ENCODE results near the gene TEDC2.

TEDC2 gene

GRCh38 chr16:2501946-2502895 is 42.3 kb downstream of the TEDC2 start:
- no peak overlapping the region for H3K4me3 ChIP-seq
- H3K27ac ChIP-seq, result peak overlapping the region in 3 of 21 experiments; percentile 17 to 33 (median 31)

GRCh38 chr16:2505695-2506094 is 45.8 kb downstream of the TEDC2 start:
- Histone ChIP-seq H3K4me3 (no peak overlapping the region), H3K27ac (no peak overlapping the region)

- H3K27ac ChIP-seq, result peak overlapping the region in 20 of 21 experiments; percentile 7 to 82 (median 50)
- H3K4me3 ChIP-seq, result no peak overlapping the region
These were observed 47.2 kb downstream of the TEDC2 start for GRCh38 chr16:2507052-2507659.

- no peak overlapping the region for H3K4me3 ChIP-seq
- peak overlapping the region in 20 of 21 experiments; percentile 7 to 82 (median 50) for H3K27ac ChIP-seq
These were observed 47.8 kb downstream of the TEDC2 start for GRCh38 chr16:2507665-2508064.

- peak overlapping the region in 4 of 21 experiments; percentile 20 to 81 (median 46) for H3K27ac ChIP-seq
- H3K4me3 ChIP-seq, result no peak overlapping the region
These were observed 49.0 kb downstream of the TEDC2 start for GRCh38 chr16:2508722-2509400.

GRCh38 chr16:2511128-2511800 is 51.4 kb downstream of the TEDC2 start:
- Histone ChIP-seq H3K27ac (peak overlapping the region in 3 of 21 experiments; percentile 31 to 45 (median 35)), H3K4me3 (no peak overlapping the region)

- H3K27ac ChIP-seq, result peak overlapping the region in 11 of 21 experiments; percentile 4 to 100 (median 98)
- no peak overlapping the region for H3K4me3 ChIP-seq
These were observed 52.3 kb downstream of the TEDC2 start for GRCh38 chr16:2511996-2512734.

- H3K4me3 ChIP-seq, result peak overlapping the region; percentile 80 to 100 (median 94)
- peak overlapping the region; percentile 4 to 100 (median 99) for H3K27ac ChIP-seq
These were observed 53.0 kb downstream of the TEDC2 start for GRCh38 chr16:2512735-2513404.

- peak within 1 kb of the TSS; percentile 80 to 100 (median 94) for H3K4me3 ChIP-seq
- H3K27ac ChIP-seq, result peak within 1 kb of the TSS; percentile 94 to 100 (median 99)
These were observed 53.8 kb downstream of the TEDC2 start, which contains the start of gene ATP6V0C for GRCh38 chr16:2513405-2514332. Gene ATP6V0C, plus strand, starts transcription at chr16:2513952. Its CDS starts 152 bp downstream, at chr16:2514104.
